ENCODE measurements around the gene MICAL2.

MICAL2 gene

DNA sequence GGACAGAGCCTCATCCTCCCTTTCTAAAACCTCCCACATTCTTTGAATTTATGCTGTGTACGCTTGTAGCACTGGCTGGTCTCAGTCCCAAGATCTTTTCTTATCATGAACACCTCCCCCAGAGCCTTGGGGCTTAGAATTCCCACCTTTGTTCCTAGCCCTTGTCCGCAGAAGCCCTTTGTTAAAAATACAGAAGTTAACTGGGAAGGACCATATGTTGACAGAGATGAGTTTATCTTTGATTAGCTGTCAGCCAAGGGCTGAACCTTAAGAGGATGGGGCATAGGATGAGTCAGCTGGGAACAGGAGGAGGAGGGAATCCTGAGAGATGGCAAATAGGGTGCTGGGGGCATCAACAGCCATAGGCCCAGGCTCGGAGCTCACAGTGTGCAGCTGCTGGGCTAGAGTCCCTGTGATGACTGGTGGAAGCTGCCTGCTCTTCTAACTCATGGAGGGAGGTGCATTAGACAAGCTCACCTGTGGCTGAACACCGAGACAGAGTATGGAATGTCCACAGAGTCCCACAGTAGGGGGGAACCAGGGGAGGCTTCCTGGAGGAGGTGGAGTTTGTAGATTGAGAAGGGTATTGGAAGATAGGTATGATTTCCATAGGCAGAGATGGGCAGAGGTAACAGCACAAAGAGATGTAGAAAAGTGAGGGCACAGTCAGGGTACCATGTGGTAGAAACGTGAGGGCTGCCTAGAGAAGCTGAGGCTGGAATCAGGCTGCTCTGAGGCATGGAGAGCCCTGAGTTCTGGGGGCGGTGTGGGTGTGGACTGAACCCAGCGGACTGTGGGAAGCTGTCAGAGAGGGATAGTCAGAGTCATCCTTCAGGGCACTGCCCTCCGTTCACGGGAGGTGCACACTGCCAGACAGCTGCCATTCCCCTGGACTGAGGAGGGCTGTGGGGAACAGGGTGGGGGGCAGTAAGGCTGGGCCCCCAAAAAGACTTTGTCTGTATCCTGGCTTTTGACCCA, 9.9 kb downstream of the MICAL2 start:
- peak; percentile 87 for DNase-seq

GRCh38 chr11:12121011-12121410, 10.6 kb downstream of the MICAL2 start:
- DNase-seq = no peak

GRCh38 chr11:12121517-12121916, 11.1 kb downstream of the MICAL2 start:
- DNase-seq = no peak

DNA sequence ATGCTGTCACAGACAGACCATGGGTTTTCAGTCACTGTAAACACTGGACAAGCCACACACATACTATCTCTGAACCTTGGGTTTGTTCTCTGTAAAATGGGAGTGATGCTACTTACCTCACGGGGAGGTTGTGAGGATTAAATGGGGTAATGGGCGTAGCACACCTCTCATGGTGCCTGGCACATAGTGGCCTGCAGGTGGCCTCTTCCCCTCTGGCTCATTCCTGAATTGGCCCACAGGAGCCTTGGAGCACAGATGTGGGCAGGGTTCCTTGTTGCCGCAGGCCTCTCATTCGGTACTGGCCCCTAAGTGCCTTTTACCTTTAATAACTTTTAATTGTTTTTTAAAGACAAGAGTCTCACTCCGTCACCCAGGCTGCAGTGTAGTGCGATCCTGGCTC, 11.7 kb downstream of the MICAL2 start:
- no peak for DNase-seq

DNA sequence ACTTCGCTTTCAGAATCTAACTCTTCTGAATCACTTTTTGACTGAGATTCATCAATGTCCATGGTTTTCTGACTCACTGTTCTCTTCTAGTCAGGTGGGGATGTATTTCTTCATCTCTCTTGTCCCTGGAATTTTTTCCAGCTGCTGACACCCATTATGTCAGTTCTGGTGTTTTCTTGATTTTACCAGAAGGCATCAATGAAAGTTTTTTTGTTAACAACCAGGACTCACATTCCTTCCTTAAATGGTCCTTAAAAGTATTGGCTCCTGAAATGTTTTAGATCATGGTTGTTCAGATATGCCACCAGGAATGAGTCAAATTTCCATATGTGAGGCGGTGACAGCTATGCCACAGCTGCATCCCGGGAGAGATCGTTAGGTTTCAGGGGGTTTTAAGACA, 12.9 kb downstream of the MICAL2 start:
- DNase-seq = peak; percentile 23

GRCh38 chr11:12123799-12124198, 13.4 kb downstream of the MICAL2 start:
- no peak for DNase-seq

- DNase-seq = no peak
Observed at GRCh38 chr11:12124306-12124705, 13.9 kb downstream of the MICAL2 start.

DNA sequence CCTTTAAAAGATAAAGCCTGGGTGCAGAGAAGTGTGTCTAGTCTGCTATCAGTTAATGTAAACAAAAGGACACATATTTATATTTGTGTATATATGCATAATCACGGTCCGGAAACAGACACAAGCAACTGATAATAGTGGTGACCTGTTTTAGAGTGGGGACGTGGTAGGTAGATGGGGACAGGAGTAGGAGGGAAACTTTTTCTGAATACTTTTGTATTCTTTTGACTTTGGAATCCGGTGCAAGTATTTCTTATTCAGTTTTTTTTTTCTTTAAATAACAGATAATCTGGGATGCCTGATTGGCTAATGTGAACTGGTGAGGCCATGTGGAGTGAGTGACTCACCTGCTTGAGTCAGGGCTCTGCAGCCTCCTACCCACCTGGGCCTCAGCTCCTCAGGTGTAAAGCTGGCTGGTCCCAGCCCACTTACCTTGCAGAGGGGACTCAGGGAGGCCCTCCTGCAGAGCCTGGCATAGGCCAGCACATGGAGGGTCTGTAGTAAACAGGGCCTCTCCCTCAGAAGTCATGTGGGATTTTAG, 15.3 kb downstream of the MICAL2 start:
- DNase-seq = peak; percentile 24

- DNase-seq = peak; percentile 74
Observed at GRCh38 chr11:12126344-12127019, 16.1 kb downstream of the MICAL2 start.

DNA sequence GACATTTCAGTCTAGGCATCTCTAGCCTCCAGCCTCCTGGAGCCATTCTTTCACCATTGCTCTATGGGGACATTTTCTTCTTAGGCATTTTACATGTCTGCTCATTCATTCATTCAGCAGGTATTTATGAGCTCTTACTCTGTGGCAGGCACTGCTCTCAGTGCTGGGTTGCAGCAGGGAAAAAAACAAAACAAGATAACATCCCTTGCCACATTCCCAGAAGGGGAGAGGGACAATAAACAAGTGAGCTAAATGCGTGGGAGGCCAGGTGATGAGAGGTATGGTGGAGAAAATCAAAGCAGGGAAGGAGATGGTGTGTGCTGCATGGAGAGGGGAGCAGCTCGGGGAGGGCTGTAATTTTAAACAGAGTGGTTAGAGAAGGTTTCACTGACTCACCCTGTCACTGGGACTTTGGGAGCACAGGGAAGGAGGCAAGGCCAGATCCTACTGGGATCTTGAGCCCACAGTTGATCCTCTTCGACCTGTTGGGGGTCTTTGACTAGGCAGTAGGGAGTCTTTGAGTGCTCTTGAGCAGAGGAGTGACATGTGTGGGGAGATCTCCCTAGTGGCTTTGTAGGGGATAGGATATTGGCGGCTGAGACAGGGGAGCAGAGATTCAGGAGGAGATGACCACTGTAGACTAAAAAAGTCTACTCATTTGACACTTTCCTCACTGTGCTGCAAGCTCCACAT, 17.0 kb downstream of the MICAL2 start:
- DNase-seq = no peak

GRCh38 chr11:12128301-12128751, 17.9 kb downstream of the MICAL2 start:
- no peak for DNase-seq

DNA sequence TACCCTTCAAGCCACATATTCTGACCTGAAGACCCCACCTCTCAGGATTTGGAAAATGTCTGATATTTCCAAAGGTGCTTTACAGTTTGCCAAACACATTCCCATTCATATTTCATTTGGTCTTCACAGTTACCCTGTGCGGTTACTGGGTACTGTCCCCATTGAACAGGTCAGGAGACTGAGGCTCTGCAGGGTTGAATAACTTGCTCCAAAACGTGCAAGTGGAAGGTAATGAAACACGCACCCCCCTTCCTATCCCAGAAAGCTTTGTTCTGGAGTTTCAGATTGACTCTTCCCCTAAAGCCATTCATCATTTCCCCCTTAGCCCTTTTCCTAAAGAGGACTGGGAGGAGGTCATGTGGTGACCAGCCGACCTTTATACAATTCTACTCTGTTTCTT, 18.8 kb downstream of the MICAL2 start:
- DNase-seq = no peak

DNA sequence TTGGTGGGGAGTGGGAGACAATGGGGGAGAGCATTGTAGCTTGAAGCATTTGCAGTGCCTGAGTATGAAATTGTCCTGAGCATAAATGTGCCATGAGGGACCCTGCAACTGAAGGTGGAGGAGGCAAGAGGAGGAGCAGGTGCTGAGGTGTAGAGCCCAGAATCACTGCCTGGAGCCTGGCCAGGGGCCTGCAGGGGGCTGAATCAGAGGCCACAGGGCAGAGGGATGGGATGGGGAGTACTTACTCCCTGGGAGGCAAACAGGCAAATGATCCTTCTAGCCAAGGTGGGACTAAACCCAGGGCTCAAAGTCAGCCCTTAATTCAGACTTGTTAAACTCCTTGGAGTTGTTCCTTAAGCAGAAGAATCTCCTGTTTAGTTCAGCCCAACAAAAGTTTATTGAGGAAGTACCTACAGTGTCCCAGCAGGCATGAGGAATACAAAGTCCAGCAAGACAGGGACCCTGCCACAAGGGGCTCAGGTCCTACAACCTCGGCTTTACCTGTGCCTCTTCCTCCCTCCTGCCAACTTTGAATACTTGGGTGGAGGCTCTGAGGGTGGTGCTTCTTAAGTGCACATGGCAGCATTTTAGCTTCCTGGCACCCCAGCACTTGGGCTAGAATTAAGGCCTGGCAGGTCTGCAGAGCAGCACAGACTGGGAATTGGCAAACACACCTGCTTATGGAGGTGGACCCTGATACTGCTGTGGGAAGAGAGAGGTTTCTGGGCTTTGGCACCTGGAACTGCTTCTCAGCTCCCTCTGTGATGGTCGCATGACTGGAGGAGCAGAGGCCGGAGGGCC, 20.0 kb downstream of the MICAL2 start:
- no peak for DNase-seq

DNA sequence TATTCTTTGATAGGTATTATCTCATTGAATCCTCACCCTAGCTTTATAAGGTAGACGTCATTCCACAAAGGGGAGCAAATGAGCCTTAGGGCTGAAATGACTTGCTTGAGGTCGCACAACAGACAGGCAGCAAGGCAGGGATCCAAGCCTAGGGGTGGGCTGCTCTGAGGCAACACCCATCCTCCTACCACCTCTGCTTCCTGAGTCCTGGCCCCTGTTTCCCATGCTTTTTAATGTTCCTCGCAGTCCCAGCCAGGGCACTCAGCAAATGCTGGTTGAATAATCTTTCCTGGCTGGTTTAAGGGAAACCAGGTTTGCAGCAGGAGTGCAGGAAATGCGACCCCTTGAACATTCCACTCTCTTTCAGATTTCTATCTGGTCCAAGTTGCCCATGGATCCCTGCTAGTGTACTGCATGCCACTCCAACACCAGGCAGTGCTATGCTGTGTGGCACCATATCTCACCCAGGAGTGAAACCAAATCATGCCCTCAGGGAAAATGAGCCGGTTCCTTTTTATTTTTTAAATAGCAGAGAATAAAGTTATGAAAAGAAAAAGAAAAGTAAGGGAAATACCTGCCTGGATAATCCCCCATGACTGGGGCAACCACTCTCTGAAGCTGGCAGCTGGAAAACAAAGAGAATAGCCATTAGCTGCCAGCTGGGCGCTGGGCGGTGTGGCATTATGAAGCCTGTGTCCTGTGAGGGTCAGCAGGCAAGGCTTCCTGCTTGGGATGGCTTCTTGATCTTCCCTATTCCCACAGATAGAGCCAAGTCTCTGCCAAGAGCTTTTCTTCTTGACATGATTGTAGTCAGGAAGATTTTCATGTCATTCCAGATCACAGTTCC, 21.8 kb downstream of the MICAL2 start:
- no peak for DNase-seq

DNA sequence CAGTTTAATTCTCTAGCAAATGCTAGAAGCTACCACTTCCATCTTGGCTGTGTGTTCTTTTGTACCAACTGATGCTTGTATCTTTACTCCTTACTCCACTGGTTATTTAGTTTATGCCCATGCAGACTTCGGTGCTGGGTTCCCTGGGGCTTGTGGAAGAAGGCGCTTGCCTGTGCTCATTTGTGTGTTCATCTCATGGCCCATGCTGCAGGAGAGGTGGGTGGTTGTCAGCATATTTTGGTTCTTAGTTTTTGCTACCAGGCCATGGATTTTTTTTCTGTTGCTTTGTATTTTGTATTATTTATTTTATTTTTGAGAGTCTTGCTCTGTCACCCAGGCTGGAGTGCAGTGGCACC, 22.4 kb downstream of the MICAL2 start:
- DNase-seq = no peak

- DNase-seq = no peak
Observed at GRCh38 chr11:12133547-12134235, 23.3 kb downstream of the MICAL2 start.

- no peak for DNase-seq
Observed at GRCh38 chr11:12134236-12134585, 23.8 kb downstream of the MICAL2 start.

DNA sequence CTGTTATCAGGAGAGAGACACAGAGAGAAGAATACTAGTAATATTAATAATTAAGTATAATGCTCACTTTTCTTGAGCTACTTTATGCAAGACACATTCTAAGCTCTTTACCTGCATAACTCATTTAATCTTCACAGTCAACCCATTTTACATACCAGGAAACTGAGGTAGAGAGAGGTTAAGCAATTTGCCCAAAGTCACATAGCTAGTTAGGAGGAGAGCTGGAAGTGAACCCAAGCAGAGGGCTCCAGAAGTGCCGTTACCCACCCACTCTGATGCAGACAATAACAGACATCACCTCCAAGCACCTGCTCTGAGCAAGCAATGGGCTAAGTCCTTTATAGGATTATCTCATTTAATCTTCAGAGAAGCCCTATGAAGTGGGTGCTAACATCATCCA, 24.8 kb downstream of the MICAL2 start:
- no peak for DNase-seq

- peak; percentile 21 for DNase-seq
Observed at GRCh38 chr11:12137005-12137690, 26.8 kb downstream of the MICAL2 start.

All from kidney glomerular epithelial cell (primary cell).